ENCODE results near the gene GCA. TPM values are rescaled to one million over a fixed set of nuclear protein-coding genes. Genes with fewer than 3 reads are reported as not detected.

GCA gene
- total and polyA plus RNA-seq, 8 donors: 32.1 to 92.2 (median 35.7) TPM

GRCh38 chr2:162337868-162338267, 6.1 kb upstream of the GCA start:
- H3K9me3 ChIP-seq: no peaks in the 10 kb centered on the region
- intact Hi-C loops (cut with DNase I): no loop called here

GRCh38 chr2:162340822-162341221, 3.1 kb upstream of the GCA start:
- Histone ChIP-seq H3K4me3 (no peak overlapping the region), H3K27ac (peak overlapping the region in 1 of 2 donors; percentile 35), H3K36me3 (no peaks in the 10 kb centered on the region), H3K4me1 (peaks cover 0 to 34% of the 10 kb centered on the region in 2 donors), H3K9me3 (no peaks in the 10 kb centered on the region), H3K27me3 (no peaks in the 10 kb centered on the region)
- intact Hi-C loops (cut with DNase I): no loop called here
- no peak for DNase-seq
- TF ChIP-seq CTCF (IDR thresholded peaks at IDR 0.05): no peak
- no peak for ATAC-seq

More at GRCh38 chr2:162337868-162338267, 6.1 kb upstream of the GCA start:
- no peaks in the 10 kb centered on the region for H3K27me3 ChIP-seq
- H3K27ac ChIP-seq: peak overlapping the region in 1 of 2 donors; percentile 43
- H3K4me3 ChIP-seq: no peak overlapping the region
- no peak for DNase-seq
- H3K36me3 ChIP-seq: no peaks in the 10 kb centered on the region
- ATAC-seq: no peak
- peaks cover 0 to 29% of the 10 kb centered on the region in 2 donors for H3K4me1 ChIP-seq
- no peak for TF ChIP-seq CTCF (IDR thresholded peaks at IDR 0.05)

- DNase-seq: no peak
- H3K9me3 ChIP-seq: no peaks in the 10 kb centered on the region
- H3K27ac ChIP-seq: peak overlapping the region in 1 of 2 donors; percentile 97
- no peaks in the 10 kb centered on the region for H3K27me3 ChIP-seq
- peak overlapping the region in 1 of 2 donors; percentile 72 for H3K4me3 ChIP-seq
- no peaks in the 10 kb centered on the region for H3K36me3 ChIP-seq
- no peak for ATAC-seq
- H3K4me1 ChIP-seq: peaks cover 0 to 47% of the 10 kb centered on the region in 2 donors
- intact Hi-C loops (cut with DNase I): no loop called here
- TF ChIP-seq CTCF (IDR thresholded peaks at IDR 0.05): no peak
These were observed 1.6 kb upstream of the GCA start for GRCh38 chr2:162342321-162342720.

GRCh38 chr2:162342841-162343240, 1.1 kb upstream of the GCA start:
- H3K27ac ChIP-seq: peak overlapping the region in 1 of 2 donors; percentile 97
- no peak for DNase-seq
- no peaks in the 10 kb centered on the region for H3K9me3 ChIP-seq
- ATAC-seq: no peak
- intact Hi-C loops (cut with DNase I): no loop called here
- peaks cover 0 to 1% of the 10 kb centered on the region in 2 donors for H3K36me3 ChIP-seq
- no peaks in the 10 kb centered on the region for H3K27me3 ChIP-seq
- H3K4me3 ChIP-seq: peak overlapping the region in 1 of 2 donors; percentile 72
- H3K4me1 ChIP-seq: peaks cover 0 to 44% of the 10 kb centered on the region in 2 donors
- TF ChIP-seq CTCF (IDR thresholded peaks at IDR 0.05): no peak

DNA sequence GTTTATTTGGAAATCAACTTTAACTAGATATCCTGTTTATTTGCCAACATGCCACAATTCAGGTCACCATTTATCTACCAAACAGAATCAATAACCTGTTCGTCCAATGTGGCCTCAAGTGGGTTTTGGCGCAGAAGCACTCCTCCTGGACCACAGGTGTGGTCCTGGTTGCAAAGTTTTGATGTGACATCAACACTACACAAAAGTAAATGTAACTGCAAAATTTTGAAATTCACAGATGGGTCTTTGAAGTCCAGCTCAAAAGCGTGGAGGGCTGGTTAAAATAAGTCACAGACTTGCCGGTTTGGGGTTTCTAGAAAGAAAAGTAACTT, 474 bp upstream of the GCA start:
- DNase-seq (no peak), ATAC-seq (no peak)
- intact Hi-C loops (cut with DNase I): no loop called here
- Histone ChIP-seq H3K9me3 (no peaks in the 10 kb centered on the region), H3K36me3 (peaks cover 0 to 4% of the 10 kb centered on the region in 2 donors), H3K4me3 (peak overlapping the region; percentile 72 to 80), H3K27me3 (no peaks in the 10 kb centered on the region), H3K4me1 (peaks cover 0 to 48% of the 10 kb centered on the region in 2 donors), H3K27ac (peak overlapping the region in 1 of 2 donors; percentile 97)
- TF ChIP-seq CTCF (IDR thresholded peaks at IDR 0.05): no peak
